ENCODE results near the gene ACP7.
"Not testable (repeated sequence)": the region's sequence is repeated elsewhere in the genome, so short reads cannot be mapped to it uniquely, and the experiment has no call there.

The ACP7 gene

DNA sequence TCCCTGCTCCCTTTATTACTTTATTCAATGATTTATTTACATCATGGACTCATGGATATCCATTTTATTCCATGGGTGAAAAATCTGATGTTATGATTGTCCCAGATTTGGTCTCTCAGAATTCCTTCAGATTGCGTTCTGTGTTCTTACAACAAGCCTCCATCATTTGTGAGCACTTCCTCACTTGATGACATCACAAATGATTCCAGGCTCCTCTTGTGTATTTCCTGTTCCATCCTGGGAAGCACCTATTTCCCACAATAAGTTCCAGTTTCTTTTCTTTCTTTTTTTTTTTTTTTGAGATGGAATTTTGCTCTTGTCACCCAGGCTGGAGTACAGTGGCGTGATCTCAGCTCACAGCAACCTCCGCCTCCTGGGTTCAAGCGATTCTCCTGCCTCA is 6.7 kb downstream of the ACP7 start:
- no peak overlapping the region for H3K4me3 ChIP-seq (ENCODE audit: low read depth in 1 of 2, low read length in 2 of 2)
- peaks cover 1% of the 10 kb centered on the region for H3K27me3 ChIP-seq (ENCODE audit: insufficient read depth, low read length, poor library complexity)
- DNase-seq, result no peak

DNA sequence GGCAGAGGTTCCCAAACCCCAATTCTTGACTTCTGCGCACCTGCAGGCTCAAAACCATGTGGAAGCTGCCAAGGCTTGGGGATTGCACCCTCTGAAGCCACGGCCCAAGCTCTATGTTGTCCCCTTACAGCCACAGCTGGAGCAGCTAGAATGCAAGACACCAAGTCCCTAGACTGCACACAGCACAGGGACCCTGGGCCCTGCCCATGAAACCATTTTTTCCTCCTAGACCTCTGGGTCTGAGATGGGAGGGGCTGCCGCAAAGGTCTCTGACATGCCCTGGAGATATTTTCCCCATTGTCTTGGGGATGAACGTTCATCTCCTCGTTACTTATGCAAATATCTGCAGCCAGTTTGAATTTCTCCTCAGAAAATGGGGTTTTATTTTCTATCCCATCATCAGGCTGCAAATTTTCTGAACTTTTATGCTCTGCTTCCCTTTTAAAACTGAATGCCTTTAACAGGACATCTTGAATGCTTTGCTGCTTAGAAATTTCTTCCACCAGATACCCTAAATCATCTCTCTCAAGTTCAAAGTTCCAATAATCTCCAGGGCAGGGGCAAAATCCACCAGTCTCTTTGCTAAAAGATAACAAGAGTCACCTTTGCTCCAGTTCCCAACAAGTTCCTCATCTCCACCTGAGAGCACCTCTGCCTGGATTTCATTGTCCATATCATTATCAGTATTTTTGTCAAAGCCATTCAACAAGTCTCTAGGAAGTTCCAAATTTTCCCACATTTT is 11.8 kb downstream of the ACP7 start:
- not testable (repeated sequence) for H3K79me2 ChIP-seq (ENCODE audit: insufficient read depth, low read length); H3K27ac ChIP-seq (ENCODE audit: low read length); H2AFZ ChIP-seq (ENCODE audit: low read depth, low read length)

More for the DNA sequence above, 6.7 kb downstream of the ACP7 start:
- no peaks in the 10 kb centered on the region for H3K79me2 ChIP-seq (ENCODE audit: insufficient read depth, low read length)
- no peaks in the 10 kb centered on the region for H4K20me1 ChIP-seq (ENCODE audit: insufficient read depth, low read length)
- no peaks in the 10 kb centered on the region for H3K36me3 ChIP-seq (ENCODE audit: insufficient read depth, low read length)
- TF ChIP-seq, protein P1, sequence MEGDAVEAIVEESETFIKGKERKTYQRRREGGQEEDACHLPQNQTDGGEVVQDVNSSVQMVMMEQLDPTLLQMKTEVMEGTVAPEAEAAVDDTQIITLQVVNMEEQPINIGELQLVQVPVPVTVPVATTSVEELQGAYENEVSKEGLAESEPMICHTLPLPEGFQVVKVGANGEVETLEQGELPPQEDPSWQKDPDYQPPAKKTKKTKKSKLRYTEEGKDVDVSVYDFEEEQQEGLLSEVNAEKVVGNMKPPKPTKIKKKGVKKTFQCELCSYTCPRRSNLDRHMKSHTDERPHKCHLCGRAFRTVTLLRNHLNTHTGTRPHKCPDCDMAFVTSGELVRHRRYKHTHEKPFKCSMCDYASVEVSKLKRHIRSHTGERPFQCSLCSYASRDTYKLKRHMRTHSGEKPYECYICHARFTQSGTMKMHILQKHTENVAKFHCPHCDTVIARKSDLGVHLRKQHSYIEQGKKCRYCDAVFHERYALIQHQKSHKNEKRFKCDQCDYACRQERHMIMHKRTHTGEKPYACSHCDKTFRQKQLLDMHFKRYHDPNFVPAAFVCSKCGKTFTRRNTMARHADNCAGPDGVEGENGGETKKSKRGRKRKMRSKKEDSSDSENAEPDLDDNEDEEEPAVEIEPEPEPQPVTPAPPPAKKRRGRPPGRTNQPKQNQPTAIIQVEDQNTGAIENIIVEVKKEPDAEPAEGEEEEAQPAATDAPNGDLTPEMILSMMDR (IDR thresholded peaks at IDR 0.05; ENCODE audit: borderline replicate concordance, extremely low read depth, low read length, poor library complexity, severe bottlenecking), result no peak
- no peak for TF ChIP-seq EZH2 (IDR thresholded peaks at IDR 0.05; ENCODE audit: borderline replicate concordance, low read depth, low read length, severe bottlenecking)
- H3K4me1 ChIP-seq (ENCODE audit: insufficient read depth, low read length), result no peaks in the 10 kb centered on the region
- H3K27ac ChIP-seq (ENCODE audit: low read length), result no peak overlapping the region
- H3K9ac ChIP-seq (ENCODE audit: low read depth, low read length), result no peak overlapping the region
- no peak overlapping the region for H2AFZ ChIP-seq (ENCODE audit: low read depth, low read length)
- H3K9me3 ChIP-seq (ENCODE audit: insufficient read depth, low read length, severe bottlenecking), result no peaks in the 10 kb centered on the region
- no peak overlapping the region for H3K4me2 ChIP-seq (ENCODE audit: insufficient read depth, low read length)
- no peak for ATAC-seq (ENCODE audit: insufficient read depth, low read depth)

DNA sequence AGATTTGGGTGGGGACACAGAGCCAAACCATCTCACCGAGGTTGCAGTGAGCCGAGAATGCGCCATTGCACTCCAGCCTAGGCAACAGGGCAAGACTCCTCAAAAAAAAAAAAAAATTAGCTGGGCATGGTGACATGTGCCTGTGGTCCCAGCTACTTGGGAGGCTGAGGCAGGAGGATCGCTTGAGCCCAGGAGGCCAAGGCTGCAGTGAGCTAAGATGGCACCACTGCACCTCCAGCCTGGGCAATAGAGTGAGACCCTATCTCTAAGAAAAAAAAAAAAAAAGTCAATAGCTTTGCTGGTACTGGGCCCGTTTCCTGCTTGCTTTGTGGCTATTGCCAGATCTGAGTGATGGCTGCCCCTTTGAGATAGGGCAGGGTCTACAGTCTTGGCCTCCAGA is 13.1 kb downstream of the ACP7 start:
- Histone ChIP-seq H3K27me3 (ENCODE audit: insufficient read depth, low read length, poor library complexity) (no peaks in the 10 kb centered on the region), H3K9ac (ENCODE audit: low read depth, low read length) (no peak overlapping the region), H3K4me3 (ENCODE audit: low read depth in 1 of 2, low read length in 2 of 2) (no peak overlapping the region), H4K20me1 (ENCODE audit: insufficient read depth, low read length) (no peaks in the 10 kb centered on the region), H2AFZ (ENCODE audit: low read depth, low read length) (no peak overlapping the region), H3K4me2 (ENCODE audit: insufficient read depth, low read length) (no peak overlapping the region), H3K4me1 (ENCODE audit: insufficient read depth, low read length) (no peaks in the 10 kb centered on the region), H3K27ac (ENCODE audit: low read length) (no peak overlapping the region), H3K9me3 (ENCODE audit: insufficient read depth, low read length, severe bottlenecking) (no peaks in the 10 kb centered on the region), H3K36me3 (ENCODE audit: insufficient read depth, low read length) (no peaks in the 10 kb centered on the region), H3K79me2 (ENCODE audit: insufficient read depth, low read length) (no peaks in the 10 kb centered on the region)
- TF ChIP-seq EZH2 (IDR thresholded peaks at IDR 0.05; ENCODE audit: borderline replicate concordance, low read depth, low read length, severe bottlenecking), result no peak
- TF ChIP-seq, protein P1 (IDR thresholded peaks at IDR 0.05; ENCODE audit: borderline replicate concordance, extremely low read depth, low read length, poor library complexity, severe bottlenecking), result no peak
- ATAC-seq (ENCODE audit: insufficient read depth, low read depth) (no peak), DNase-seq (no peak)

More for the DNA sequence above, 11.8 kb downstream of the ACP7 start:
- H3K4me2 ChIP-seq (ENCODE audit: insufficient read depth, low read length); ATAC-seq (ENCODE audit: insufficient read depth, low read depth); H3K9me3 ChIP-seq (ENCODE audit: insufficient read depth, low read length, severe bottlenecking); H3K4me3 ChIP-seq (ENCODE audit: low read depth in 1 of 2, low read length in 2 of 2); H3K36me3 ChIP-seq (ENCODE audit: insufficient read depth, low read length); DNase-seq; H4K20me1 ChIP-seq (ENCODE audit: insufficient read depth, low read length); H3K27me3 ChIP-seq (ENCODE audit: insufficient read depth, low read length, poor library complexity); H3K9ac ChIP-seq (ENCODE audit: low read depth, low read length); H3K4me1 ChIP-seq (ENCODE audit: insufficient read depth, low read length): not testable (repeated sequence)

DNA sequence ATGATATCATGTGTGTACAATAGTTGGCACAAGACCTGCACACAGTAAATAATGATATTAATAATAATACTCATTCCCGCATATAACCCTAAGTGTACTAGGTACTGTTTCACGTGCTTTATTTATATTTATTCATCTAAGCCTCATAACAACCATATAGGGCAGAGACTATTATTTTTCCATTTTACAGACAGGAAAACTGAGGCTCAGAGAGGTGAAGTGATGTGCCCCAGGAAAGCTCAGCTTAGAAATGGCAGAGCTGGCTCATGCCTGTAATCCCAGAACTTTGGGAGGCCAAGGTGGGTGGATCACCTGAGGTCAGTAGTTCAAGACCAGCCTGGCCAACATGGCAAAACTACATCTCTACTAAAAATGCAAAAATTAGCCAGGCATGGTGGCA is 13.6 kb downstream of the ACP7 start:
- no peaks in the 10 kb centered on the region for H3K79me2 ChIP-seq (ENCODE audit: insufficient read depth, low read length)
- H3K9me3 ChIP-seq (ENCODE audit: insufficient read depth, low read length, severe bottlenecking), result no peaks in the 10 kb centered on the region
- no peaks in the 10 kb centered on the region for H3K27me3 ChIP-seq (ENCODE audit: insufficient read depth, low read length, poor library complexity)
- no peak for DNase-seq
- no peak overlapping the region for H3K4me3 ChIP-seq (ENCODE audit: low read depth in 1 of 2, low read length in 2 of 2)
- no peak for ATAC-seq (ENCODE audit: insufficient read depth, low read depth)
- no peaks in the 10 kb centered on the region for H3K4me1 ChIP-seq (ENCODE audit: insufficient read depth, low read length)
- H3K27ac ChIP-seq (ENCODE audit: low read length), result no peak overlapping the region
- H4K20me1 ChIP-seq (ENCODE audit: insufficient read depth, low read length), result no peaks in the 10 kb centered on the region
- no peak overlapping the region for H3K4me2 ChIP-seq (ENCODE audit: insufficient read depth, low read length)
- H3K36me3 ChIP-seq (ENCODE audit: insufficient read depth, low read length), result no peaks in the 10 kb centered on the region
- TF ChIP-seq, protein P1 (IDR thresholded peaks at IDR 0.05; ENCODE audit: borderline replicate concordance, extremely low read depth, low read length, poor library complexity, severe bottlenecking), result no peak
- TF ChIP-seq EZH2 (IDR thresholded peaks at IDR 0.05; ENCODE audit: borderline replicate concordance, low read depth, low read length, severe bottlenecking), result no peak
- H2AFZ ChIP-seq (ENCODE audit: low read depth, low read length), result no peak overlapping the region
- no peak overlapping the region for H3K9ac ChIP-seq (ENCODE audit: low read depth, low read length)
